Measurements from ENCODE around the gene OPN1LW.
A peak's percentile ranks its signal among the peaks of the same experiment; 100 is the strongest.
"Not testable (repeated sequence)": the region's sequence is repeated elsewhere in the genome, so short reads cannot be mapped to it uniquely, and the experiment has no call there.

The OPN1LW gene

DNA sequence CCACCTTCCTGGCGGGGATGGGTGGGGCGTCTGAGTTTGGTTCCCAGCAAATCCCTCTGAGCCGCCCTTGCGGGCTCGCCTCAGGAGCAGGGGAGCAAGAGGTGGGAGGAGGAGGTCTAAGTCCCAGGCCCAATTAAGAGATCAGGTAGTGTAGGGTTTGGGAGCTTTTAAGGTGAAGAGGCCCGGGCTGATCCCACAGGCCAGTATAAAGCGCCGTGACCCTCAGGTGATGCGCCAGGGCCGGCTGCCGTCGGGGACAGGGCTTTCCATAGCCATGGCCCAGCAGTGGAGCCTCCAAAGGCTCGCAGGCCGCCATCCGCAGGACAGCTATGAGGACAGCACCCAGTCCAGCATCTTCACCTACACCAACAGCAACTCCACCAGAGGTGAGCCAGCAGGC is at the start of gene OPN1LW:
OPN1LW (plus strand) TSS at position 234 of the 400 bp plus-strand sequence; CDS start at position 275, 41 bp downstream.
- not testable (repeated sequence) for DNase-seq

DNA sequence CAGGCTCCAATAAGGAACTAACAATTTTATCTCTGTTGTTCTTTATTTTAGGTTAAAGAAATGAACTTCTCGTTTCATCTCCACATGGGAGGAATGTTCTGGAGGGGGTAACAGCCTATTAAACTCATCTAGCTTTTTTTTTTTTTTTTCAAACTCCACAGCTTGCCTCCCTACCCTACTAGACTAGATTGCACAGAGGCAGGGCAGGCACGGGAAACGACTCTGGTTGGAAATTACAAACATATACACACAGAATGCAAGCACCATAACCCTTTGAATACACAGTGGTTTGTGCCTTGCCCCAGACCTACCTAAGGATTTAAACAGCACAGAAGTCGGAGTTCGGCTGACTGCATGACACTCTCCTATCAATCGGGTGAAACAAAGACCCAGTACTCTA is 49.2 kb upstream of the OPN1LW start:
- DNase-seq = no peak

DNA sequence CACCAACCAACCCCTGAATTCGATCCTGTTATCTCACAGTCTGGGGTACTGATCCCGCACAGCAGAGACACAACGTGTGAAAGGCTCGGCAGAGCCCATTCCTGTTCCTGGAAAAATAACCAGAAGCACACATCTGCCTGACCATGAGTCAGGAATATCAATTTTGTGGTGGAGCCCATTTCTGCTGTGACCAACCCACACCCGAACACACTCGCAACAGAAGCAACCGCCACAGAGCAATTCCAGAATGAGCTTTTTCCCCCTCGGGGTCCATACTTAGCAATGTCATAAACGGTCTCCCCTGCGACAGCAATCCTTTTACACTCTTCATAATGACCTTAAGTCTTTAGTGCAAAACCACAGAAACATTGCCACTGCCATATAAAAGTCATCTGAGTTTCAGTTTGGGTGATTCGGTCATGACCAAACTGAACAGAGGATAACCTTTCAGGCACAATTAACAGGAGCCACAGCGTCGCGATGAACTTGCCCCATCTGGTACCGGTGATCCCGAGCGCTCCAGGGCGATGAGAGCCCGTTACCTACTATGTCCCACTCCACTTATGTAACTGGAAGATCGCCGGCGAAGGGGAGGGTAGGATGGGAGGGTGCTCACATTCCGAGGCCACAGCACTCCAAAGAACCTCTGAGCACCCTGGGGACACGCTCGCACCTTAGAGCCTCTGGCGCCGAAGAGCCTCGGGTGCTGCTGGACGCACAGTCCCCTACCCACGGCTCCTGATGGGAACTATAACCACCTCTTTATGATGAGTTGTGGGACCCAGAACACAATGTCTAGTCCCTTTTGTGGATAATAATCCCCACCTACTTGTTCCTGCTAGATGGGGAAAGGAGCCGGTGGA is 47.7 kb upstream of the OPN1LW start:
- peak; percentile 35 for DNase-seq

- DNase-seq = peak; percentile 76
Measured at GRCh38 chrX:154097003-154097588, 46.9 kb upstream of the OPN1LW start.

- peak; percentile 92 for DNase-seq
Measured at GRCh38 chrX:154097589-154098541, 46.2 kb upstream of the OPN1LW start, which contains the start of gene MECP2. Gene MECP2, minus strand, starts transcription at chrX:154097717.

GRCh38 chrX:154098551-154098950 is 45.5 kb upstream of the OPN1LW start:
- DNase-seq = no peak

GRCh38 chrX:154113729-154114128 is 30.3 kb upstream of the OPN1LW start:
- no peak for DNase-seq

GRCh38 chrX:154114652-154115051 is 29.4 kb upstream of the OPN1LW start:
- no peak for DNase-seq

- no peak for DNase-seq
Measured at GRCh38 chrX:154115071-154115470, 29.0 kb upstream of the OPN1LW start.

DNA sequence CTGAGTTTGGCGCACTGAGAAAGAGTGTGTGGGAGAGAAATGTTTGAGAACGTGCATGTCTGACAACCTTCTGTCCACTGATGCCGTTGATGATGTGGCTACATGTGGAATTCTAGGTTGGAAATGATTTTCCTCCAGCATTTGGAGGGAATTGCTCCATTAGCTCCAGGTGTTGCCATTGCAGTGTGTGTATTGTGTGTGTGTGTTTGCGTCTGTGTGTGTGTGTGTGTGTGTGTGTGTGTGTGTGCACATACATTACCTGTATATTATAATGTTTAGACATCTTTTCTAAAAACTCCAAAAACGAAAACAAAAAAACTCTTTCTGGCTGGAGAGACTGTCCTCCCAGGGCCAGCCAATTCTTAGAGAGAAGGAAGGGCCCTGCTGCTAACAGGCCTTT is 28.3 kb upstream of the OPN1LW start:
- no peak for DNase-seq

GRCh38 chrX:154116426-154117211 is 27.4 kb upstream of the OPN1LW start:
- no peak for DNase-seq

GRCh38 chrX:154117566-154117965 is 26.5 kb upstream of the OPN1LW start:
- no peak for DNase-seq

DNA sequence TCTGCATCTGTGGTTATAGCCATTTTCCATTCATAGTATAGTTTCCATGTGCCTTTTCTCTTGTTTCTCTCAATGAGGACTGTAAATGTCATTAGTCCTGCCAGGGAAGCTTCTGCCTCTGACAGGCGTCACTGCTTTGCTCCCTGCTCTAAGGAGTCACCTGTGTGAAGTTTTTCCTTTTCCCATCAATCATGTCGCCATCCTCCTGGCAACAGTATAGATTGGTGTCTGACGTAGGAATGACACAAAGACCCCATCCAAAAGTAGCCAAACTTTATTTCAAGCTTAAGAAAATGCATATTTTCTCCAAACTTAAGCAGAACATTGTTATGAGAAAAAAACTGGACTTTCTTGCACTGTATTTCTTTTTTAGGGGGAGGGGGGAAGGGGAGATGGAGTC is 23.5 kb upstream of the OPN1LW start:
- no peak for DNase-seq

DNA sequence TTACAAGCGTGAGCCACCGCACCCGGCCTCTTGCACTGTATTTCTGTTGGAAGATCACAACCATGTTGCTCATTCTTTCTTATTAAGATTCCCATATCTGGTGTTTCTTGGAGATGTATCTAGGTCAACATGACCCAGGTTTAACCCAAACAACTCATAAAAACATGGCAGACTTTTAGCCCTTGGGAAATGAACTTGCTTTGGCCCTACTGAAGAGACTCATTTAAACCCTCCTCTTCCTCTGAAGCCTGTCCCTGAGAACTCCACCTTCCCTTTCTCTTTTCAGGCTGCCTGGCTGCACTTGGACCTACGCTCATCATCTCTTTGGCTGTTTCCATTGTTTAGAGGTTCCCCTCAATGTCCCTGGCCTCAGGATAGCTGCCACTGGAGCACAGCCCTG is 22.8 kb upstream of the OPN1LW start:
- no peak for DNase-seq

GRCh38 chrX:154121961-154122360 is 22.1 kb upstream of the OPN1LW start:
- no peak for DNase-seq

- peak; percentile 60 for DNase-seq
Measured at GRCh38 chrX:154123241-154124219, 20.5 kb upstream of the OPN1LW start.

DNA sequence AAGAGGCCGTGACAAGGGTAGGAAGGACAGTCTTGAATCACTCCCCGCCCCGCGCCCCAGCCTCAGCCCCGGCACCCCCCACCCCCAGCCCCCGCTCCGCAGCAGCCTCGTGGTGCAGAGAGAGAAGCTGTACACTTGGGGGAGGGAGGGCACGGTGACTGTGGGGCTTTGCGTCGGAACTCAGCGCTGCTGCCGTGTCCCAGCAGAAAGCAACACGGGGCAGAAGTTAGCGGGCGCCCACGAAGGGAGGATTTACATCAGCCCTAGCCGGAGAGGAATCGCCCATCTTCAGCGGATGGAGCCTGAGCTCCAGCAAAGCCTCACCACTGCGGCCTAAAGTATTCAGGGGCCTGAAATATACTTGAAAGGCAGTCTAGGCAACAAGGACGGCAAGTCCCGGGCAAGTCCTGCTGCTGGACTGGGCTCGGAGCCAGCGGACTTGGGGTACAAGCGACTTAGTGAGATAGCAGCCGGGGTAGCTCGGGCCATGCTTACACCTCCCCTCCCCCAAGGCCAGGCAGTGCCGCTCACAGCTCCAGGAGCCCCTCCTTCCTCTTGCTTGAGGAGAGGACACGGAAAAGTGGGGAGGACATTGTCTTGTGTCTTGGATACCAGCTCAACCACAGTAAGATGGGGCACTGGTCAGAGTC is 18.5 kb upstream of the OPN1LW start:
- no peak for DNase-seq

DNA sequence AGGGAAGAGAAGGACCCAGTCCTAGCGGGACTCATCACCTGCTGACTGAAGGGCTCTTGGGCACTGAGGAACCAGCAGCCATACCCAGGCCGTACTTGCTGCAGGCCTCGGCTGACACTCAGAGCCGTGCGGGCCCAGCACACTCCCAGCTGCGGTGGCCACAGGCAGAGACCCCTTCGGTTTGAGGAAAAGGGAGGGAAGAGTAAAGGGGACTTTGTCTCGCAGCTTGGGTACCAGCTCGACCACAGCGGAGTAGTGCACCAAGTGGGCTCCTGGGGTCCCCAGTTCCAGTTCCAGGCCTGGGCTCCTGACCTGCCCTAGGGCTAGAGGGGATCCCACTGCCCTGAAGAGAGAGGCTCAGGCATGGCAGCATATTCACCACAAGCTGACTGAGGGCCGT is 17.9 kb upstream of the OPN1LW start:
- no peak for DNase-seq

DNA sequence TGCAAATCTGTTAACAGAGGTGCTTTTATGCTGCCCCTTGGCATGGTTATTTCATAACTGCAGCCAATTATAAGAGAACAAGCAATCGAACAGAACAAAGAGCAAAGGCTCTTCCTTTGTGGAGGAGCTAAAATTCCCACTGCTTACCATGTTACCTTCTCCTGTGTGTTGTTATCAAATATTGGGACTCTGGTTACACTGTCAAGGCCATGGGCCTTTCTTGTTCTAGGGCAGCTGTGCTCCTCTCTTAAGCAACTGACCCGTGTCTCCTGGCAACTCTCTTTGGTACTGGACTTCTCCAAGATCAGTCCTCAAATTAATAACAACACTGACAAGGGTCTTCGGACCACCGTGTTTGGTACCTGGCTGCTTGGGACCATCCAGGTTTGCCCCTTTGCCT is 12.1 kb upstream of the OPN1LW start:
- DNase-seq = no peak

DNA sequence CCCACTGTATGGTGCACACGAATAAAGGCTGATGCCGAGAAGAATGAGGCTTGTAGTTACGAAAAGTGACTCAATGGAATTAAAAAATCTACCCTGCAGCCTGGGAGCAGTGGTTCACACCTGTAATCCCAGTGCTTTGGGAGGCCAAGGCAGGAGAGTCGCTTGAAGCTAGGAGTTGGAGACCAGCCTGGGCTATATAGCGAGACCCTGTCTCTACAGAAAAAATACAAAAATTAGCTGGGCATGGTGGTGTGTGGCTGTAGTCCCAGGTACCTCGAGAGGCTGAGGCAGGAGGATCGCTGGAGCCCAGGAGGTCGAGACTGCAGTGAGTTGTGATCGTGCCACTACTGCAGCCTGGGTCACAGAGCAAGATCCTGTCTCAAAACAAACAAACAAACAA is 11.7 kb upstream of the OPN1LW start:
- no peak for DNase-seq

Data from CD4-positive, alpha-beta T cell treated with Interleukin-10 for 1 hour (primary cell).